ENCODE data around the gene ATP2B2. TPM values are rescaled to one million over a fixed set of nuclear protein-coding genes. Genes with fewer than 3 reads are reported as not detected.

Gene ATP2B2
- total and polyA plus RNA-seq, 10 of the 15 experiments (the other 5 are each of a cell fraction or from before 2014, with no cell fraction given) = 0.04 TPM; not detected in 9

DNA sequence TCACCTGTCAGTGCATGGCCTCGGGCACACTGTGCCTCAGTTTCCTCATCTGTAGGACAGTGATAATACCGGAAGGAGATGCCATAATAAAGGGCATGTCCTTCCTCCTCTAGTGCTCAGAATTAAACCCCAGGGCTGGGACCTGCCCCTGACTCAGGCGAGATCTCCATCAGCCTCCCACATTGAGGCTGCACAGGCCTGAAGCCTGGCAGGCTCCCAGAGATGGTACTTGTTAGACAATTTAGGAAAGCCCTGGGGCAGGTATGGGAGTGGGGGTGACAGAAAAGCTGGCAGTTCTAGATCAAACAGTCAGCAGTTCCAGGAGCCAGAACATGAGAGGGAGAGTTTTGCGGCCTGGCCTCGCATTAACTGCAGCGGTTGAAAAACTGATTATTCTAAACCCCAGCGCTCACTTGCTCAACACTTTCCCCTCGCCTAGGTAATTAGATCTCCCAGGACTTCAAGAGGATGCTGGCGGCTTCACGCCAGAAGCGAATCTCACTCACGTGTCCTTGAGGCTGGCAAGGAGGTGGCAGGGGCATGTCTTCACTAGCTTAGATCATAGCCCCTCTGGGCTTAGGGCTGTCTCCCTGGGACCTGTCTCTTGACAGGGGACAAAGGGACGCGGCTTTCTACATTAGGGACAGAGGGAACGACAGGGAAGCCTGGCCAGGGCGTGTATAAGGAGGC is 73.1 kb downstream of the ATP2B2 start (continued):
- TF ChIP-seq, protein P1, sequence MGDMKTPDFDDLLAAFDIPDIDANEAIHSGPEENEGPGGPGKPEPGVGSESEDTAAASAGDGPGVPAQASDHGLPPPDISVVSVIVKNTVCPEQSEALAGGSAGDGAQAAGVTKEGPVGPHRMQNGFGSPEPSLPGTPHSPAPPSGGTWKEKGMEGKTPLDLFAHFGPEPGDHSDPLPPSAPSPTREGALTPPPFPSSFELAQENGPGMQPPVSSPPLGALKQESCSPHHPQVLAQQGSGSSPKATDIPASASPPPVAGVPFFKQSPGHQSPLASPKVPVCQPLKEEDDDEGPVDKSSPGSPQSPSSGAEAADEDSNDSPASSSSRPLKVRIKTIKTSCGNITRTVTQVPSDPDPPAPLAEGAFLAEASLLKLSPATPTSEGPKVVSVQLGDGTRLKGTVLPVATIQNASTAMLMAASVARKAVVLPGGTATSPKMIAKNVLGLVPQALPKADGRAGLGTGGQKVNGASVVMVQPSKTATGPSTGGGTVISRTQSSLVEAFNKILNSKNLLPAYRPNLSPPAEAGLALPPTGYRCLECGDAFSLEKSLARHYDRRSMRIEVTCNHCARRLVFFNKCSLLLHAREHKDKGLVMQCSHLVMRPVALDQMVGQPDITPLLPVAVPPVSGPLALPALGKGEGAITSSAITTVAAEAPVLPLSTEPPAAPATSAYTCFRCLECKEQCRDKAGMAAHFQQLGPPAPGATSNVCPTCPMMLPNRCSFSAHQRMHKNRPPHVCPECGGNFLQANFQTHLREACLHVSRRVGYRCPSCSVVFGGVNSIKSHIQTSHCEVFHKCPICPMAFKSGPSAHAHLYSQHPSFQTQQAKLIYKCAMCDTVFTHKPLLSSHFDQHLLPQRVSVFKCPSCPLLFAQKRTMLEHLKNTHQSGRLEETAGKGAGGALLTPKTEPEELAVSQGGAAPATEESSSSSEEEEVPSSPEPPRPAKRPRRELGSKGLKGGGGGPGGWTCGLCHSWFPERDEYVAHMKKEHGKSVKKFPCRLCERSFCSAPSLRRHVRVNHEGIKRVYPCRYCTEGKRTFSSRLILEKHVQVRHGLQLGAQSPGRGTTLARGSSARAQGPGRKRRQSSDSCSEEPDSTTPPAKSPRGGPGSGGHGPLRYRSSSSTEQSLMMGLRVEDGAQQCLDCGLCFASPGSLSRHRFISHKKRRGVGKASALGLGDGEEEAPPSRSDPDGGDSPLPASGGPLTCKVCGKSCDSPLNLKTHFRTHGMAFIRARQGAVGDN (IDR thresholded peaks at IDR 0.05) = no peak
- TF ChIP-seq, protein P2, sequence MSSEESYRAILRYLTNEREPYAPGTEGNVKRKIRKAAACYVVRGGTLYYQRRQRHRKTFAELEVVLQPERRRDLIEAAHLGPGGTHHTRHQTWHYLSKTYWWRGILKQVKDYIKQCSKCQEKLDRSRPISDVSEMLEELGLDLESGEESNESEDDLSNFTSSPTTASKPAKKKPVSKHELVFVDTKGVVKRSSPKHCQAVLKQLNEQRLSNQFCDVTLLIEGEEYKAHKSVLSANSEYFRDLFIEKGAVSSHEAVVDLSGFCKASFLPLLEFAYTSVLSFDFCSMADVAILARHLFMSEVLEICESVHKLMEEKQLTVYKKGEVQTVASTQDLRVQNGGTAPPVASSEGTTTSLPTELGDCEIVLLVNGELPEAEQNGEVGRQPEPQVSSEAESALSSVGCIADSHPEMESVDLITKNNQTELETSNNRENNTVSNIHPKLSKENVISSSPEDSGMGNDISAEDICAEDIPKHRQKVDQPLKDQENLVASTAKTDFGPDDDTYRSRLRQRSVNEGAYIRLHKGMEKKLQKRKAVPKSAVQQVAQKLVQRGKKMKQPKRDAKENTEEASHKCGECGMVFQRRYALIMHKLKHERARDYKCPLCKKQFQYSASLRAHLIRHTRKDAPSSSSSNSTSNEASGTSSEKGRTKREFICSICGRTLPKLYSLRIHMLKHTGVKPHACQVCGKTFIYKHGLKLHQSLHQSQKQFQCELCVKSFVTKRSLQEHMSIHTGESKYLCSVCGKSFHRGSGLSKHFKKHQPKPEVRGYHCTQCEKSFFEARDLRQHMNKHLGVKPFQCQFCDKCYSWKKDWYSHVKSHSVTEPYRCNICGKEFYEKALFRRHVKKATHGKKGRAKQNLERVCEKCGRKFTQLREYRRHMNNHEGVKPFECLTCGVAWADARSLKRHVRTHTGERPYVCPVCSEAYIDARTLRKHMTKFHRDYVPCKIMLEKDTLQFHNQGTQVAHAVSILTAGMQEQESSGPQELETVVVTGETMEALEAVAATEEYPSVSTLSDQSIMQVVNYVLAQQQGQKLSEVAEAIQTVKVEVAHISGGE (CRISPR knock-in tag; IDR thresholded peaks at IDR 0.05) = no peak

DNA sequence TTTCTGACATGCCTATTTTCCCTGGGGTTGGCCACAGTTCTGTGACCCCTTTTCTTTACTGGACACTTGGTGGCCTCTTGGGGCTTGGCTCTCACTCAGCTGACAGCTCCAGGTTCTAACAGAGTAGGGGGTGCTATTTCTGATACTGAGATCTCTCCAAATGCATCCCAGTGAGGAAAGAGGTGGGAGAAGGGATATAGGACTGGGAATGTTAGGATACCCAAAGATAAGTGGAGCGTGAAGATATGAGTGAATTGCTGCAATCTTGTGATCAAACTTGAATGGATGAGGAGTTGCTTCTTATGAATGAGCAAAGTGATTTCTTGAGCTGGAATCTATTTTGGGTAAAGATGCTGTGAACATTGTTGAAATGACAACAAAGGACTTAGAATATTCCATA is 74.6 kb downstream of the ATP2B2 start:
- CTCF ChIA-PET = no interaction called here
- Histone ChIP-seq H3K9me3 (replicated peaks; ENCODE audit: control insufficient read depth, insufficient read depth, low read length) (no peaks in the 10 kb centered on the region), H3K4me1 (ENCODE audit: control insufficient read depth, insufficient read depth, low read length) (no peaks in the 10 kb centered on the region), H3K4me3 (no peak overlapping the region), H3K27me3 (replicated peaks in 1 of 2; ENCODE audit: control insufficient read depth in 2 of 2, insufficient read depth in 2 of 2, low read length in 1 of 2) (no peaks in the 10 kb centered on the region; a peak in 1 of 4 replicates), H2AFZ (ENCODE audit: control insufficient read depth, low read depth, low read length) (no peak overlapping the region), H3K4me2 (ENCODE audit: control insufficient read depth, insufficient read depth) (no peak overlapping the region), H4K20me1 (ENCODE audit: control insufficient read depth, insufficient read depth) (no peaks in the 10 kb centered on the region), H3K27ac (ENCODE audit: control insufficient read depth, insufficient read depth) (no peak overlapping the region), H3K9ac (ENCODE audit: control insufficient read depth, insufficient read depth, low read length) (no peak overlapping the region), H3K36me3 (ENCODE audit: control insufficient read depth in 2 of 2, insufficient read depth in 2 of 2, low read length in 1 of 2) (no peaks in the 10 kb centered on the region), H3K79me2 (ENCODE audit: control insufficient read depth, insufficient read depth, low read length) (no peaks in the 10 kb centered on the region)
- FAIRE-seq = no peak
- intact Hi-C loops (cut with micrococcal nuclease; ENCODE audit: unreplicated experiment) (no loop called here), in situ Hi-C loops (cut with MboI) (no loop called here)
- BruUV-seq (replicated peaks) = no TSS peak
- SMC1A ChIA-PET (ENCODE audit: uncharacterized antibody, unreplicated experiment) = no interaction called here
- no peak for DNase-seq (ENCODE audit: low read depth, low spot score)
- no peak for ATAC-seq
- no peak for TF ChIP-seq ZNF217 (IDR thresholded peaks at IDR 0.05)
- TF ChIP-seq NRF1 (conservative IDR thresholded peaks at IDR 0.05; ENCODE audit: low read depth, low read length) = no peak
- 53% methylated on average over 1 of the region's 1 CpG for WGBS (ENCODE audit: insufficient coverage, insufficient replicate concordance, low lambda C conversion rate, missing lambda C conversion rate)
- POLR2A ChIA-PET = no interaction called here
- RAD21 ChIA-PET (ENCODE audit: unreplicated experiment) = no interaction called here
